ENCODE measurements around the gene LRRC61.
"Not testable (repeated sequence)": the region's sequence is repeated elsewhere in the genome, so short reads cannot be mapped to it uniquely, and the experiment has no call there.

Gene LRRC61, protein sequence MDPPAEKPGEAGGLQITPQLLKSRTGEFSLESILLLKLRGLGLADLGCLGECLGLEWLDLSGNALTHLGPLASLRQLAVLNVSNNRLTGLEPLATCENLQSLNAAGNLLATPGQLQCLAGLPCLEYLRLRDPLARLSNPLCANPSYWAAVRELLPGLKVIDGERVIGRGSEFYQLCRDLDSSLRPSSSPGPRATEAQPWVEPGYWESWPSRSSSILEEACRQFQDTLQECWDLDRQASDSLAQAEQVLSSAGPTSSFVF

GRCh38 chr7:150322833-150323681 is at the start of gene LRRC61, which contains the start of gene ACTR3C:
TSS of gene LRRC61 (plus strand) at chr7:150323355. CDS start at chr7:150336862, 13,507 bp downstream.
TSS of gene ACTR3C (minus strand) at chr7:150323545. CDS start at chr7:150295296, 28,249 bp downstream.
- peak; percentile 27 for DNase-seq

DNA sequence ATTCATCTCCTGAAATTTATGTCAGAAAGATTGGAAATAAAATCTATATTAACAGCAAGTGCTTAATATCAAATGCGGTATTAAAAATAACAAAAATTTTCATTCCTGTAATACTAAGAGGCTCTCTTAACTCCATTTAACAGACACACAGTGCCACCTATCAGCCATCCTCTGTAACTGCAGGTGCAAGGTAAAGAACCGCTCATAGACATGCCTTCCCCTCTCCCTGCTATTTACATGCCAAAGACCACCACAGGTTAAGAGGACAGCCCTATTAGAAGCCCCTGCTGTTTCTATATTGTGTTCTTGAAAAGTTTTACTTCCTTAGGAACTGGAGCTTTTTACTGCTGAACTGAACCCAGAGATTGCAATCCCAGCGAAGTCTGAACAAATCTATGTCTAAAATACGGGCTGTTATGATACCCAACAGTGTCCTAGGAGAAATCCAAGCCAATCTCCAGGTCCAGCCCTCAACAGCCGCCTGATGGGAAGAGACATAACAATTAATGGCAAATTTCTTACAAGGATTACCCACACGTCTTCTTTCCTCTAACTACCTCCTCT is 46.9 kb upstream of the LRRC61 start:
- peak; percentile 25 for DNase-seq

GRCh38 chr7:150278383-150278782 is 44.8 kb upstream of the LRRC61 start:
- not testable (repeated sequence) for DNase-seq

DNA sequence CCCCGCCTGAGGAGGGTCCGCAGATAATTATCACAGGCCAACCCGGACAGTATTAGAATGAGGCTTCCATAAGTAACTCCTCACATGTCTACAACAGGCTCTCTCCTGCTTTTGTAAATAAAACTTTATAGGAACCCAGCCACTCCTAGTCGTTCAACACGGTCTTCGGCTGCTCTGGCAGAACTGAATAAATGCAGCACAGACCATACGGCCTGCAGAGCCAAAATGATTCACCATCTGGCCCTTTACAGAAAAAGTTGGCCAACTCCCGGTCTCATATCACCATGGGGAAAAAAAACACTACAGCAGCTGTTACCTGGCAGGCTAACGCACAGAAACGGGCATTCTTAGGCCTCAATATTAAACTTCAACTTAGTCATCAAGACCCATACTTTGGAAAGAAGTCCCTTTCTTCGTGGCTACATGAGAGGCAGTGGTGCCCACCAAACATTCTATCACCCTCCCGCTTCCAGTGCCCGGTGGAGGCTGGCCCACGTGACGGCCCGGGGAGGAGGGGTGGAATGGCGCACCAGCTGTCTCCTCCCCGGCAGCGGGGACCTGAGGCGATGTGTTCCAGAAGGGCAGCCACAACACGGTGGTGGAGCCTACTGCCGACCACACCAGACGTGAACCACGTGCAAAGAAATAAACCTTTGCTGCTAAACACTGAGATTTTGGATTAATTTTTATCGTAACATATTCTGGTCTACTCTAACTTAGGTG is 41.3 kb upstream of the LRRC61 start:
- not testable (repeated sequence) for DNase-seq

DNA sequence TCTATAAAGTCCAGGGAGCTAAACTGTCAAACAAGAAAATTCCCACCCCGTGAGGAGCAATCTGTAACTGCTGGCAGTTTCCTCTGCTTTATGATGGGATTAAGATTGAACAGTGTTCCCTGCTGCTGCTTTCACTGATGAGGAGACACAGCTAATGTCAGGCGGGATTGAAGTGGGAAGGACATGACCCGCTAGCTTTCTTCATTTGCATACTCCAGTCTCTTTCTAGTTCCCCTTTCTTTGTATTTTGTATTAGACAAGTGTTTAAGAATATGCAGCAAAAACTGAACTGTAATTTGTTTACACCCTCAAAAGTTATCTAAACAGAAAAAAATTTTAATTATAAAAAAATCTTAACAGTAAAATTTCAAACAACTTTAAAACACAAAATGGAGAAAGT is 40.0 kb upstream of the LRRC61 start:
- DNase-seq, result not testable (repeated sequence)

GRCh38 chr7:150283608-150284007 is 39.5 kb upstream of the LRRC61 start:
- DNase-seq, result not testable (repeated sequence)

- DNase-seq, result peak; percentile 6
These were observed 37.1 kb upstream of the LRRC61 start for GRCh38 chr7:150285849-150286754.

- not testable (repeated sequence) for DNase-seq
These were observed 35.3 kb upstream of the LRRC61 start for GRCh38 chr7:150287815-150288214.

GRCh38 chr7:150288816-150289215 is 34.3 kb upstream of the LRRC61 start:
- not testable (repeated sequence) for DNase-seq

GRCh38 chr7:150290317-150290716 is 32.8 kb upstream of the LRRC61 start:
- not testable (repeated sequence) for DNase-seq

DNA sequence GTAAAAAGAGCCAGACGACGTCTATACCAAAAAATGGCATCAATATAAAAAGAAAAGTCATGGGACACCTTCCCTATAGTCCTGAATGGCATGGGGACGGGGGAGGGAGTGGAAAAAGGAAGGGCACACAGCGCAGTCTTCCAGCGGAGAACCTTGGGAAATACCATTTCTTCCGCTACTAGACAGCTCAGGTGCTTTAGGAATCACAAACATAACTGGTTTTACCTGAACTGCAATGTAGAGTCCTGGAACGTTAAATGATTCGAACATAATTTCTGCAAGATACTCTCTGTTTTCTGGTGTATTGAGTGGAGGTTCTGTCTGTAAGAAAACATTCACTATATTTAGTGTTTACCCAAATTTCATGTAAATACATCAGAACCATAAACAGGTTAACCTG is 28.1 kb upstream of the LRRC61 start:
- DNase-seq, result not testable (repeated sequence)

GRCh38 chr7:150295614-150296013 is 27.5 kb upstream of the LRRC61 start:
- not testable (repeated sequence) for DNase-seq

DNA sequence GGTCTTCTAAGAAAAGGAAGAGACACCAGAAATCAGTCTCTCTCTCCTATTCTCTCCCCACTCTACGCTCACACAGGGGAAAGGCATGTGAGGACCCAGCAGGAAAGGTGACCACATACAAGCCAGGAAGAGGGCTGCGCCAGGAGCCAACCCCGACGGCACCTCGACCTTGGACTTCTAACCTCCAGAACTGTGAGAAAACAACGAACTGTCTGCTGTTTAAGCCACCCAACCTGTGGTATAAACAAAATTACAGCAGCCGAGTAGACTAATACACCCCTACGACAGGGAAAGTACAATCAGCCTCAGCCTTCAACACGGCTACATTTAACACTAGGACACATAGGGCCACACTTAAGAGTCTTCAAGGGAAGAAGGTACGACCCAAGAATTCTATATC is 26.4 kb upstream of the LRRC61 start:
- not testable (repeated sequence) for DNase-seq

GRCh38 chr7:150297978-150298377 is 25.2 kb upstream of the LRRC61 start:
- not testable (repeated sequence) for DNase-seq

DNA sequence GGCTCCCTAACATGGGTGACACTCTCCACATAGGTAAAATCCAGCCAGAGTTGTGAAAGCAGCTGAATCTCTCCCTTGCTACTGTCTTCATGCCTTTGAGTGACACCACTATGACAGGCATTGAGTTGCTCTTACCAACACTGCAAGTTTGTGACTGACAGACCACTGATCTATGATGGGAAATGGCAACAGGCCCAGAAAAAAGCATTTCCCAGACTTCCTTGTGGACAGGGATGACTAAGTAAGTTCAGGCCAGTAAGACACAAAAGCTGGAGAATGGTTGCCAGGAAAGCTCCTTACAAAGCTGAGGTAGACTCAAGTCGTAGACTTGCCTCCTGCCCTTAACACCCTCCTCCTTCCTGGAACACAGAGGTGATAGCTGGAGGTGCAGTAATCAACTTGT is 20.2 kb upstream of the LRRC61 start:
- DNase-seq, result peak; percentile 14

DNA sequence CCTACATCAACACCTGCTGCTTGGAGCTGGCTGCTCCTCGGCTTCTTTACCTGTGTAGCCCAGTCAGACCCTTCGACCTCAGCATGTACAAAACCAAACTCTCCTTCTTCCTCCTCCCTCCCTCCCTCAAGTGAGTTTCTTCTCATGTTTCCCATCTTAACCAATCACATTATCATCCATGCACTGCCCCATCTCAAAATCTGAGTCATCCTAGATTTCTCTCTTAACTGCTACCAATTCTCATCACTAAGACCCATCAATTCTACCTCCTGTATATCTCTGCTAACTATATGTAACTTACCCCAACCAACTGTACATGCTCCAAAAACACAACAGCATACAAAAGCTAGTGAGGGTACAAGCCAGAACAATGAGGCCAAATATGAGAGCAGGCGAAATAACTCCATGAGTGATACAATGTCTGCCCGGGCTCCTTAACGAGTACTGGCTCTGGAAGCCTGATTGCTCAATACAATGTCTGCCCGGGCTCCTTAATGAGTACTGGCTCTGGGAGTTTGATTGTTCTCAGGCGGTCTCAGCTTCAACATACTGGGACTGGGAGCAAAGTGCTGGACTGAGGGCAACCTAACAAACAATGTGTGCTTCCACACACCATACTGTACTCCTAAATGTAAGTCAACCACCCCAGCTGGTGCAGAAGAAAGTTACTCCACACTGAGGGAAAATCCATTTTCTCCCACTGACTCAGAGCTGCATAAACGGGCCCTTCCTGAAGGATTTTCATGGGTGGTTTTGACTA is 18.5 kb upstream of the LRRC61 start:
- DNase-seq, result not testable (repeated sequence)

GRCh38 chr7:150305259-150305902 is 17.8 kb upstream of the LRRC61 start:
- not testable (repeated sequence) for DNase-seq

DNA sequence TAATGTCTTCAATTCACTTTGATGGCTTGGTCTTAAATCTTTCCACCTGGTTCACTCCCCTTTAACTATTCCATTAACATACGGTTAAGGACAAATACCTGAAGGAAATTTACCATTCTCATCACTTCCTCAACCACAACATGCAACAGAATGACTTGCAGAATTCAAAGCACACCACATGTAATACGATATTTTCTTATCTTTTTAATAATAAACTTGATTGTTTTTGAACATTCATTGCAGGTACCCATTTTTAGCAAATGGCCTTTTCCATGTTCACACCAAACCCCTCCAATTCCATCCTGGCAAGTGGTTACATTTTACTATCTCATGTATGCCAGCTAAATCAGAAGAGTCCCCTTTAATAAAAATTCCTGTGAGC is 17.3 kb upstream of the LRRC61 start:
- DNase-seq, result not testable (repeated sequence)

DNA sequence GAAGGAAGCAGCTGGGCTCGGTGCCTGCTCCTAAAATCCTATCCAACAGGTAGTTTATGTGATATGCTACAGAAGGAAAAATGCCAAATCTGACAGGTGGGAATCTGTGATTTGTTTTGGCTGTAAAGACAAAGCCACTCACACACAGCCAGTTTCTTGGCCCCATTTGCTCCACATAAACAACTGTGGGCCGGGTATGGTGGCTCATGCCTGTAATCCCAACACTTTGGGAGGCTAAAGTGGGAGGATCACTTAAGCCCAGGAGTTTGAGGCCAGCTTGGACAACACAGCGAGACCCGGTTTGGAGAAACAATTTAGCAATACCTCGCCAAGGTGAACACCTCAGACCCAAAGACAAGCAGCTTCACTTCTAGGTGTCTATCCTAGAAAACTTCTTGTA is 16.8 kb upstream of the LRRC61 start:
- DNase-seq, result not testable (repeated sequence)

- DNase-seq, result peak; percentile 7
These were observed 16.0 kb upstream of the LRRC61 start for GRCh38 chr7:150307129-150307528.
